Midbrain (tissue), 1 donor: Measurements from ENCODE around the gene FXYD4.
A peak's percentile ranks its signal among the peaks of the same experiment; 100 is the strongest.

Source experiments
- DNase-seq: peaks from one replicate; lab custom pipeline; 2025; lab: John Stamatoyannopoulos, UW

FXYD4 gene

GRCh38 chr10:43344051-43344450, 27.4 kb upstream of the FXYD4 start:
- DNase-seq: no peak

- DNase-seq: no peak
These were observed 23.4 kb upstream of the FXYD4 start for GRCh38 chr10:43347997-43348396.

- peak; percentile 95 for DNase-seq
These were observed 22.7 kb upstream of the FXYD4 start for GRCh38 chr10:43348511-43349312.

- DNase-seq: no peak
These were observed 21.3 kb upstream of the FXYD4 start for GRCh38 chr10:43350156-43350555.

- DNase-seq: no peak
These were observed 20.8 kb upstream of the FXYD4 start for GRCh38 chr10:43350686-43351085.

GRCh38 chr10:43351301-43351700, 20.1 kb upstream of the FXYD4 start:
- DNase-seq: no peak

- no peak for DNase-seq
These were observed 18.5 kb upstream of the FXYD4 start for GRCh38 chr10:43352951-43353350.

- no peak for DNase-seq
These were observed 17.7 kb upstream of the FXYD4 start for GRCh38 chr10:43353495-43354329.

- no peak for DNase-seq
These were observed 17.2 kb upstream of the FXYD4 start for GRCh38 chr10:43354330-43354635.

GRCh38 chr10:43354879-43355380, 16.5 kb upstream of the FXYD4 start:
- DNase-seq: no peak

- no peak for DNase-seq
These were observed 15.6 kb upstream of the FXYD4 start for GRCh38 chr10:43355749-43356371.

- no peak for DNase-seq
These were observed 11.3 kb upstream of the FXYD4 start for GRCh38 chr10:43360086-43360485.

GRCh38 chr10:43361547-43362190, 9.8 kb upstream of the FXYD4 start:
- DNase-seq: no peak

GRCh38 chr10:43362191-43362839, 9.1 kb upstream of the FXYD4 start:
- peak; percentile 90 for DNase-seq

- DNase-seq: no peak
These were observed 6.4 kb upstream of the FXYD4 start for GRCh38 chr10:43365001-43365400.

- DNase-seq: no peak
These were observed 1.5 kb upstream of the FXYD4 start for GRCh38 chr10:43369921-43370320.

GRCh38 chr10:43370671-43371215, 693 bp upstream of the FXYD4 start:
- DNase-seq: no peak

- DNase-seq: peak; percentile 89
These were observed 1.4 kb downstream of the FXYD4 start for GRCh38 chr10:43372765-43373361.

- no peak for DNase-seq
These were observed 2.0 kb downstream of the FXYD4 start for GRCh38 chr10:43373461-43373860.

- DNase-seq: no peak
These were observed 2.8 kb downstream of the FXYD4 start for GRCh38 chr10:43374194-43374593.
